ENCODE measurements around the gene RPP14.
A peak's percentile ranks its signal among the peaks of the same experiment; 100 is the strongest.
"Not testable (repeated sequence)": the region's sequence is repeated elsewhere in the genome, so short reads cannot be mapped to it uniquely, and the experiment has no call there.

Gene RPP14

DNA sequence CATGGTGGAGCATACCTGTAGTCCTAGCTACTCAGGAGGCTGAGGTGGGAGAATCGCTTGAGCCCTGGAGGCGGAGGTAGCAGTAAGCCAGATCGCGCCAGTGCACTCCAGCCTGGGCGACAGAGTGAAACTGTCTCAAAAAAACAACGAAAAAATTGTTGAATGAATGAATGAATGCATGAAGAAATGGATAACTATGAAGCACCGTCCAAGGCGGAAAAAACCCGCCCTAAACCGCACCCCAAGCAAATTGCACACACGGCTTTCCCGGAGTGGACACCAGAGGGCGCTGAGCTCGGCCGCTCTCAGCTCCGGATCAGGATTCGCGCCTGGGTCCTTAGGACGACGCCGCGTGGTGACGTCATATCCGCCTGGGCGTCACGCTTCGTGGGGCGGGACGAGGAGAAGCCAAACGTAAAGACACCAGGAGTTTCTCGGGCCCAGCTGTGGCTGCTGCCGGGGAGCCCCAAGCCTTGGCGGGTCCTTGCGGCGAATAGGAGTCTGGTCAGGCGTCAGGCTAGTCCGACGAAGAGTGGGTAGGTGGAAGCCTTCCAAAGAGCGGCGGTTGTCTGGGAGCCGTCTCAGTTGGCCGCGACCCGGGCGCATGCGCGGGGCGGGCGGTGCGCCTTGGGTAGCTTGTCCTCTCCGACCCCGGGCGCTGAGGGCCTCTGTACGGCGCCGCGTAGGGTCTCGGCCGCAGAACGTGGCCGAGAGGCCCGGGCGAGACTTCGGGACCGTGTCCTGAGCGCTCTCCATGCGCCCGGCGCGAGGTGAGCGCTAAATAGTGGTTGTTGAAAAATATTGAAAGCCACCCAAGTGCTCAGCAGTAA, at the start of gene RPP14, which contains the start of gene HTD2:
RPP14 (plus strand) TSS at position 364 of the 830 bp plus-strand sequence. CDS start 4,085 bp downstream, outside the sequence.
HTD2 (plus strand) TSS at position 639 of the 830 bp plus-strand sequence. CDS start 11,094 bp downstream, outside the sequence.
- peak; percentile 93 to 98 (median 97) for DNase-seq

DNA sequence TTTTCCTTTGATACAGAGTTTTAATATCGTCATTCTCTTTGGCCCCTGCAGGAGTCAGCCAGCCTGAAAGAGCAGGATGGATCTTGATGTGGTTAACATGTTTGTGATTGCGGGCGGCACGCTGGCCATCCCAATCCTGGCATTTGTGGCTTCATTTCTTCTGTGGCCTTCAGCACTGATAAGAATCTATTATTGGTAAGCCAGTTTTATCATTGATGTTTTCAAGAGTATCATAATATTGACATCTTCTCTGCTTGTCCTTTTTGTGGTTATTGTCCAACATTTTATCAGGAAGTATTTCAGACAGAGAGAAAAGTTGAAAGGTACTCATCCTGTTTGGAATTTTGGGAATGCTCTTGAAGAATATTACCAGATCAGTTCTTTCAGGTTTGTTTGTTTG, 49.5 kb upstream of the RPP14 start:
- no peak for DNase-seq

DNA sequence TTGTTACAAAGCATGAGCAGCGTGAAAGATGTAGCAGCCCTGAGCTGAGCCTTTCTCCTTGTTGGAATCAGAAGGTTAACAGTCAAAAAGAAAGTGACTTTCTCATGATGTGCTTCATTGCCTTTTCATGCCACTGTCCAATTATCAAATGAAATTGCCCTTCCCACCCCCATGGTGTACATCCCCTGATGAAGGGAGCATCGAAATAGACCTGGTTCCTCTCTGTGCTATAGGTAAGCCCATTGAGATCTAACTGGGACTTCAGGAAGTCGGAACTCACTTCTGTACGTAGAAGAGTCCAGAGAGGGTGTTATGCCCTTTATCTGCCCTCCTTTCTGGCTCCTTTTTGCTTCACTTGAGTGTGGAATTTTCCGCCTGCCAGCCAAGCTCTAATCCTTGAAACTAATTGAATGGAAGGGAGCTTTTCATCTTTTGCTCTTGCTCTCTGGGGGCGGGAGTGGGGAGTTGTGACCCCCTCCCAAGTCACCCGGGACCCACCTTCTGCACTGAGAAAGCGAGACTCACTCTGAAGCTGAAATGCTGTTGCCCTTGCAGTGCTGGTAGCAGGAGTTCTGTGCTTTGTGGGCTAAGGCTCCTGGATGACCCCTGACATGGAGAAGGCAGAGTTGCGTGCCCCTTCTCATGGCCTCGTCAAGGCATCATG, 47.5 kb upstream of the RPP14 start:
- no peak for DNase-seq

DNA sequence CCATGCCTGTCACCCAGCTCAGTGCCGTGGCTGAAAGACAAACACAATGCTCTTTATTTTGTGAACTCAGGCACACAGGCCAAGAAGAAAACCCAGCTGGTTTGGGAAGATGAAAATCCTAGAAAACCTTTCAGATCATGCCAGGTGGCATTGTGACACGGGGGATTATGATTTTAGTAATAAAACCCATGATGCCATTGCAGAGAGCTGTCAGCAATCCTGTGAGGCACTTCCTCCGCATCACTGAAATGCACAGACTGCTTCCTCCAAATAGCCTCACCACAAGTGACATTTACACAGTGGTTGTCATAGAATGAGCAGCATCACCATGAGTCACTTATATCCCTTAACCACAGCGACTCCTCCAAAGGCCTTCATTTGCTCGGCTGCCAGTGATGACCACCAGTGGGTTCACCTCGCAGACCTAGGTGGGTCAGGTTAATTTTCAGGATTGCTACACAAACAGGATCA, 45.7 kb upstream of the RPP14 start:
- no peak for DNase-seq

DNA sequence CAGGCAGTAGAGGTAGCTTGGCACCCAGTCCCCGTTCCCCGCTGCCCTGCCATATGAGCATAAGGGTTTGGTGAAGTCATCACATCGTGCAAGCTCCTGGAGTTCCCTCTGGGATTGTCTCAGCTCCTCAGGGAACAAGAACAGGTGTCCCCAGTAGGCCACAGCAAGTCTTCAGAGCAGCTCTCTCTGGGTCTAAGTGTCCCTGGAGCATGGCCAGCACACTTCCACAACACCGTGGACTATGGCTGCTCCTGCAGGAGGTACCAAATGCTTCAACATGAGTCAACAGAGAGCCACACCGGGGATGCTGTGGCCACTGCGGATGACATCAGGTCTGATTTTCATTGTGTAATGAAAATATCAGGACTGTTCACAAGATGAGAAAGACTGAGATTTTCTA, 45.3 kb upstream of the RPP14 start:
- no peak for DNase-seq

DNA sequence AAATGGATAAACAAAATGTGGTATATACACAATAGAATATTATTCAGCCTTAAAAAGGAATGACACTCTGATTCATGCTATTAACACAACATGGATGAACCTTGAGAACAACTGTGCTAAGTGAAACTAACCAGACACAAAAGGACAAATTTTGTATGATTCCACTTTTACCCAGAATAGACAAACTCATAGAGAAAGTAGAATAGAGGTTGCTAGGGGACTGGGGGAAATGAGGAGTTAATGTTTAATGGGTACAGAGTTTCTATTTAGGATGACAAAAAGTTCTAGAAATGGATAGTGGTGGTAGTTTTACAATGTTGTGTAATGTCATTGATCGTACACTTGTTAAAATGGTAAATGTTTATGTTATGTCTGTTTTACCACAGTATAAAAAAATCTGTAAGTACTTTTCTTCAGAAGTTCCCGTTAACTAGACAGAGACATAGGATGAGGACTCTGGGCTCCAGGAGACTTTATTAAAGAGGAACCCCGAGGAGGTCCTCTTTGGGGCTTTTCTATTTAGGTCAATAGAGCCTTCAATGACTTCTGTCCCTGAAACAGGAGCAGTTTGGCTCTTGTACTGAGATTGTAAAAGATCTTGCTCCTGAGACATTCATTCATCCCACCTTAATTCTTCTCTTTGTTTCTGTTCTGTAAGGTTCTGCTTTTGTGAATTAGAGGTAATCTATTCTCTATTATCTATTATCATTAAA, 43.9 kb upstream of the RPP14 start:
- no peak for DNase-seq

DNA sequence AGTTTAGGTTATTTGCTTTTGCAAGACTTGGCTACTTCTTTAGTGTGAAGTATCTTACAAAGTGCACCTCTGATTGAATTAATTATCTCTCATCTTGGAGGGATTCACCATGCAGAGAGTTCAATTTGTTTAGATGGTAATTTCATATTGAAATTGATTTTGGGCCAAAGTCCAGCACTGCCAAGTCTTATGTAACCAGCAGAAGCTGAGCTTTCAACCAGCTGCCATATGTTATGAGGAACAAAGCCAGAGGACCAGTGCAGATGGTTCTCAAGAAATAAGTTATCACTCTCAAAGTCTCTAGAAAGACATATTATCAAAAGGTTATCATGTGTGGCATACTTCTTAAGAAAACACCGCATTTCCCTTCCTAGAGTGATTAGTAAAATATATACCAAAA, 39.5 kb upstream of the RPP14 start:
- no peak for DNase-seq

DNA sequence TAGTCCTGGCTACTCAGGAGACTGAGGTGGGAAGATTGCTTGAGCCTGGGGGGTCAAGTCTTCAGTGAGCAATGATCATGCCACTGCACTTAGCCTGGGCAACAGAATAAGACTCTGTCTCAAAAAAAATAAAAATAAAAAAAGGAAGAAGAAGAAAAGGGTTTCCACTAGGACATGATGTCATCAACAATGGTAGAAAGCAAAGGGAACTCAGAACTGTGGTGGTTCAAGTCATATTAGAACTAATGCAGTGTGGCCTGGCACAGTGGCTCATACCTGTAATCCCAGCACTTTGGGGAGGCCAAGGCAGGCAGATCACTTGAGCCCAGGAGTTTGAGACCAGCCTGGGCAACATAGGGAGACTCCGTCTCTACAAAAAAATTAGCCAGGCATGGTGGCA, 38.5 kb upstream of the RPP14 start:
- not testable (repeated sequence) for DNase-seq

DNA sequence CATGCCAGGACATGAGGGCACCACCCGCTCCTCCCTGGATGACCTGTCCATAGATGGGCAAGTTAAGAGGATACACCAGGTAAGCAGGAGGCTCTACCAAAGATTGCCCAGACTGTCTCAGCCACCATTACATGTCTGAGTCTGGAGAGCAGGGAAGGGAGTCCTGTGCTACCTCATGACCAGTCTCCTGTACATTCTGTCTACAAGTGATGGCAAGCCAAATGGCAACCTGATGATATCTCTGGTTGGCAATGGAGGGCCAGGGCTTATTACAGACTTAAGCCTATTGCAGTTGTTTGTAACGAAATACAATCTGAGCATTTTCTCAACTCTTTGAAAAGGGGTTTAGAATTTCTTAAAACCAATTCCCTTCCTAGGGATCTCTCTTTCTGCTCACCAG, 36.7 kb upstream of the RPP14 start:
- DNase-seq: no peak

DNA sequence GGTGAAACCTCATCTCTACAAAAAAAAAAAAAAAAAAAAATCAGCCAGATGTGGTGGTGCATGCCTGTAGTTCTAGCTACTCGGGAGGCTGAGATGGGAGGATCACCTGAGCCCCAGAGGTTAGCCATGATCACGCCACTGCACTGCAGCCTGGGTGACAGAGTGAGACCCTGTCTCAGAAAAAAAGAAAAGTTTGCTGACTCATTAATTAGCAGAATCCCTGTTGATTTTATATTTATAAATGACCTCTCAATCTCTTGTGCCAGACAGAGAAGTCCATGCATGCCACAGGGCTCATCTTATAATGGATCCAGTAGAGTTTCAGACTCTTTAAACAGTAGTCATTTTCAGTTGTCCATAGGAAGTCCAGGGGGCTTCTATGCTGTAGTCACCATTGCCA, 35.6 kb upstream of the RPP14 start:
- DNase-seq: no peak

DNA sequence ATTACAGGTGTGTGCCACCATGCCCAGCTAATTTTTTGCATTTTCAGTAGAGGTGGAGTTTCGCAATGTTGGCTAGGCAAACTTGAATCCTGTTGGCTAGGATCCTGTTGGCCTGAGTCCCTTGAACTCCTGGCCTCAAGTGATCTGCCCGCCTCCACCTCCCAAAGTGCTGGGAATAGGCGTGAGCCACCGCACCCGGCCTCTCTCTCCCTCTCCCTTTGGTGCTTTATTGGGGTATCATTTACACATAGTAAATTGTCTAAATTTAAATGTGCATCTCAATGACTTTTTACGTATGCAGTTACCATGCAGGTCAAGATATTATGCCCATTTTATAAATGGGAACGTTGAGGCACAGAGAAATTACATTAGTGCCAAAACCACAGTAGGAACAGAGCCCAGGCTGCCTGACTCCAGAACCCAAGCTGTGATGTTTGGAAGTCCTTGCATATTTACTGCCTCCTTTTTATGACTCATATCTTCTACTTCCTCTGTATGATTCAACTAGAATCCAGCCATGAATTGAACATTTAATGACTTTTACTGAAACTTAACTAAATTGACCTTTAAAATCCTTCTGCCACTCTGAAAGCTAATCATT, 34.0 kb upstream of the RPP14 start:
- no peak for DNase-seq

DNA sequence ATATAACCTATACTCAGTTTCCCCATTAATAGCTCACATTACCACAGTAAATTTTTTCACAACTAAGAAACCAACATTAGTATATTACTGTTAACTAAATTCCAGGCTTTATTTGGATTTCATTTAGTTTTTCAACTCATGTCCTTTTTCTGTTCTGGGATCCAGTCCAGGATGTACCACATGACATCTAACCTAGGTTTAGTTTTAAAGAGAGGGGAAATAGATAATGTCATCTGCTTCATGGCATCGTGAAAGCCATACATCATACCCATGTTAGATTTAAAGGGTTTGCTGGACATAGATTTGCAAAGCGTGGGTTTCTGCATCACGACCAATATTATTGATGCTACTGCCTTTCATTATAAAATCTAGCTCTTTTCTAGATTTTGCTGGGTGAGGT, 33.2 kb upstream of the RPP14 start:
- DNase-seq: no peak

DNA sequence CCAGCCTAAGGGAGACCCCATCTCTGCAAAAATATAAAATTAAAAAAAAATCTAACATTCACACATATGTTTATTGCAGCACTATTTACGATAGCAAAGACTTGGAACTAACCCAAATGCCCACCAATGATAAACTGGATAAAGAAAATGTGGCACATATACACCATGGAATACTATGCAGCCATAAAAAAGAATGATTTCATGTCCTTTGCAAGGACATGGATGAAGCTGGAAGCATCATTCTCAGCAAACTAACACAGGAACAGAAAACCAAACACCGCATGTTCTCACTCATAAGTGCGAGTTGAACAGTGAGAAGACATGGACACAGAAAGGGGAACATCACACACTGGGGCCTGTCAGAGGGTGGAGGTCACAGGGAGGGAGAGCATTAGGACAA, 32.7 kb upstream of the RPP14 start:
- not testable (repeated sequence) for DNase-seq

DNA sequence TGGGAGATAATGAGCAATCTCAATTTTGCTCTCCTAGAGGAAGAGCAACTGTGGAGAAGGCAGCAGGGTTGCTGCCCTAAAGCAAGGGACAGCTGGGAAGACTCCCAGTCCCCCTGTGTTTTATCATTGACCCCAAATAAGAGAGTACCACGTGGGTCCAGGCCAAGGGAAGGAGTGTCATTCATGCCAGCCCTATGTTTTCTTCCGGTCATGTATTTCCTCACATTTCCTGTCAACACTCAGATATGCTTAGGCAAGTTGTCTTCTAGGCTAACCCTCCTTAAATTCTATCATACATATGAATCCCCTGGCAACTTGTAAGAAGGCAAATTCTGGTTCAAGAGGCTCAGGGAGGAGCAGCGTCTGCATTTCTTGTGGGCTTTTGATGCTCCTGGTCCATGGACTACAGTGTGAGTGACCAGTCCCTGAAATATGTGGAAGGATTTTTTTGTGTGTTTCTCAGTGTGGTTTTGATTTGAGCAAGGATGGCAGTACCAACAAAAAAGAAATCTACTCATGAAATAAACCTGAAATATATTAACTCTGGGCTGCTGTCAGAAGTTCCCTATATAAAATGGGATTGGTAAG, 31.9 kb upstream of the RPP14 start:
- no peak for DNase-seq

DNA sequence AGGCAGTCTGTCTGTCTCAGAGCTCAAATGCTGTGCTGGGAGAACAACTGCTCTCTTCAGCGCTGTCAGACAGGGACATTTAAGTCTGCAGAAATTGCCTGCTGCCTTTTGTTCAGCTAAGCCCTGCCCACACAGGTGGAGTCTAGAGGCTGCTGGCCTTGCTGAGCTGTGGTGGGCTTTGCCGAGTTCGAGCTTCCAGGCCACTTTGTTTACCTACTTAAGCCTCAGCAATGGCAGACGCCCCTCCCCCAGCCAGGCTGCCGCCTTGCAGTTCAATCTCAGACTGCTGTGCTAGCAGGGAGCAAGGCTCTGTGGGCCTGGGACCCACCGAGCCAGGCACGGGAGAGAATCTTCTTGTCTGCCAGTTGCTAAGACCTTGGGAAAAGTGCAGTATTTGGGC, 25.0 kb upstream of the RPP14 start:
- no peak for DNase-seq

DNA sequence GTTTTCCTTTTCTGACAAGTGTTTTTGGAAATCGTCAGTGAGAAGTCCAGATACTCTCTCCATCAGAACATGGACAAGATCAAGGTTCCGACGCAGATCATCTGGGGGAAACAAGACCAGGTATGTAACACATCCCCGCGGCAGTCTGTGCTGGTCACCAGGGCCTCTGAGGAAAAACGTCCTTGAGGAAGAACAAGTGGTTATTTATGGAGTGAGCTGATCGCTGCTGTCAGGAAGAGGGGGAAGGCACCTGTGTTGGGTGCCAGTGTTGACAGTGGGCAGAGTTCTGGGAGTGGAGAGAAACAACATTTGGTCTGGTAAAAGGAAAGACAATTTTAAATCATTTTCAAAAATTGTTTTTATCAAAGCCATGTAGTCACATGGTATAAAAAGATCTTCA, 20.7 kb upstream of the RPP14 start:
- DNase-seq: no peak

DNA sequence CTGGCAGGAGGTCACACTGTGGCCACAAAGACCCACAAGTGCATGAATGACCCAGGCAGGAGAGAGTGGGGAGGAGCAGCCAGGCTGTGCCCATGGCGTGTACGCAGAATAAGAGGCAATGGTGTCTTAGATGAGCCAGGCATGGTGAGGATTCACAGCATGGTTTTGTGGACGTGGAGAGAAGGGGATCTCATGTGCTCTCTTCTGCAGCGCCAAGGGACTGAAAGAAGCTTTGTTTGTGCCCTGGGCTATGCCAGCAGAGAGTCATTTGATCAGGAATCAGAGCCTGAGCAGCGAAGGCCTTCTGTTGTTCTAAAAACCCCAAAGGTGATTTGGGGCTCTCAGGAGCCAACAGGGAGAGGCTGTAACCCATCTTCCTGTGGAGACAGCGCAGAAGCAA, 18.7 kb upstream of the RPP14 start:
- DNase-seq: no peak

DNA sequence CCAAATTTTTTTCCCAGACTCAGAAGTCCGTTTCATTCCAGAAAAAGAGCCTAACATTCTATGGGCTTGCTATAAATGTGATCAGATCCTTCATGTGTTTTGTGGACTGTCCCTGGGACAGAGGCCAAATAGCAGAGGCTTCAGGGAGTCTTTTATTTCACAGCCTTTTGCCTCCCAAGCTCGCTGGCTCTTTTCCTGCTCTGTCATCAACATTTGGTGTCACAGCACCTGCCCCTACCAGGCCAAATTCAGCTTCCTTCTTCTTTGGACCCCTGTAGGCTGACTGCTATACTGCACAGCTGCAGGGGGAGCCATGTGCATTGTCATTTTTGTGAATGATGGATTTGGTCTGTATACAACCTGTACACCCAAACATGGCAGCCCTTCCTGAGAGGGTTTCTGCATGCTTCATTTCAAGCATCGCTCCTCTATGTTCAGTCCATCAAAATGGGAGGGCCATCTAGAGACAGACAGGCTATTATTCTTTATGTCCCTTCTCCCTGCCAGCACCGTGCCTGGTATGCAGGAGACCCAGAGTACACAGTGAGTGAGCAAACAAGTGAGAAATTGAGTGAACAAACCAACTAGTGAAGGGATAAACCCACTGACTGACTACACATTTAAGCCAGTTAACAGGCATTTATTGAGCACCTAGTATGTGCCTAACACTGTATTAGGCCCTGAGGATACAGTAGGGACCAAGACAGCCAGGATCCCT, 17.9 kb upstream of the RPP14 start:
- no peak for DNase-seq

DNA sequence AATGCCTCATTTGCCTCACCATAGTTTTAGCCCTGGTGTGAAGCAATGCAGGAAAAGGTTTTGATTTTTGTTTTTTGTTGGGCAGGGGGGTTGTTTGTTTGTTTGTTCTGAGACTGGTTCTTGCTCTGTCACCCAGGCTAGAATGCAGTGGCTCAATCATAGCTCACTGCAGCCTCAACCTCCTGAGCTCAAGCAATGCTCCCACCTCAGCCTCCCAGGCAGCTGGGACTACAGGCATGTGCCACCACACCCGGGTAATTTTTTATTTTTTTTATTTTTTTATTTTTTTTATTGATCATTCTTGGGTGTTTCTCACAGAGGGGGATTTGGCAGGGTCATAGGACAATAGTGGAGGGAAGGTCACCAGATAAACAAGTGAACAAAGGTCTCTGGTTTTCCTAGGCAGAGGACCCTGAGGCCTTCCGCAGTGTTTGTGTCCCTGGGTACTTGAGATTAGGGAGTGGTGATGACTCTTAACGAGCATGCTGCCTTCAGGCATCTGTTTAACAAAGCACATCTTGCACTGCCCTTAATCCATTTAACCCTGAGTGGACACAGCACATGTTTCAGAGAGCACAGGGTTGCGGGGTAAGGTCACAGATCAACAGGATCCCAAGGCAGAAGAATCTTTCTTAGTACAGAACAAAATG, 17.0 kb upstream of the RPP14 start:
- DNase-seq: not testable (repeated sequence)

DNA sequence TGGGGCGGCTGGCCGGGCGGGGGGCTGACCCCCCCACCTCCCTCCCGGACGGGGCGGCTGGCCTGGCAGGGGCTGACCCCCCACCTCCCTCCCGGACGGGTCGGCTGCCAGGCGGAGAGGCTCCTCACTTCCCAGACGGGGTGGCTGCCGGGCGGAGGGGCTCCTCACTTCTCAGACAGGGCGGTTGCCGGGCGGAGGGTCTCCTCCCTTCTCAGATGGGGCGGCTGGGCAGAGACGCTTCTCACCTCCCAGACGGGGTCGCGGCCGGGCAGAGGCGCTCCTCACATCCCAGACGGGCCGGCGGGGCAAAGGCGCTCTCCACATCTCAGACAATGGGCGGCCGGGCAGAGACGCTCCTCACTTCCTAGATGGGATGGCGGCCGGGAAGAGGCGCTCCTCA, 15.6 kb upstream of the RPP14 start:
- not testable (repeated sequence) for DNase-seq

DNA sequence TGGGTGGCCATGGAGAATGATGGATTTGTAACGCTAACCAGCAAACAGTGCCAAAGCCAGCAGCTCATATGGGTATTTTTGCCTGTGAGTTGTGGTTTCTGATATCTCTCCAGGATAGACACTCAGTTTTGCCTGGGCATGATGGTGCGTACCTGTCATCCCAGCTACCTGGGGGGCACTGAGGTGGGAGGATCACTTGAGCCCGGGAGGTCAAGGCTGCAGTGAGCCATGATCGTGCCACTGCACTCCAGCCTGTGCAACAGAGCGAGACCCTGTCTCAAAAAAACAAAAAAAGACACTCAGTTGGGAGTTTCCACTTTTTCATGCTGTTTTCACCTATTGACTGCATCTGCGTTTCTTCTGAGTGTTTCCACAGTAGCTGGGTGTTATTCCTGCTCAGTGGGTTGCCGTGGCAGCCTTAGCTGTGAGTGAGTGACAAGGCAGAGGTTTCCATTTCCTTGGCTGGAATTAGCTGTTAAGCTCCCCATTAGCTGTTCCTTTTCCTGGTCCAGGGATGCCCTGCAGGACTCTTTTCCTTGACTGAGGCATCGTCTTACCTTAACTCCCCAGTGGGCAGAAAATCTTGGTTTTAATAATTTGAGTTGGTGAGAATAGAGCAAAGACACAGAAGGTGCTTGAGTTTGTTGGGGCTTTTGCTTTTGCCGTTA, 14.2 kb upstream of the RPP14 start:
- no peak for DNase-seq
